GM18909 (cell line): ENCODE results near the gene PFDN2.
A peak's percentile ranks its signal among the peaks of the same experiment; 100 is the strongest.

ENCODE experiments used
- ATAC-seq: cut with Tn5 transposase; IDR thresholded peaks from one replicate; pipeline ENCODE4 v1.9.1; 2021; ENCODE audit warnings: mild to moderate bottlenecking; ENCODE audit not compliant: unreplicated experiment, poor library complexity

The PFDN2 gene

DNA sequence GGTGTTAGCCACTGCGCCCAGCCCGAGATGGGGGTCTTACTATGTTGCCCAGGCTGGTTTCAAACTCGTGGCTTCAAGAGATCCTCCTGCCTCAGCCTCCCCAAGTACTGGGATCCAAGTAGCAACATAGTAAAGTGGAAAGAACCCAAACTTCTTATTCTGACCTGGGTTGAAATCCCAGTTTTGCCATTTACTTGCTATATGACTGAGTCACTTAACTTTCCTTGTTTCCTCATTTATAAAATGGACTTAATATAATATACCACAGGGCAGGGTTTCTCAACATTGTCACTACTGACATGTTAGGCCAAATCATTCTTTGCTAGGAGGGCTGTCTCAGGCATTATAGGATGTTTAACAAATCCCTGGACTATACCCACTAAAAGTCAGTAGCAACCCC lies 6.7 kb downstream of the PFDN2 start:
- ATAC-seq: no peak

DNA sequence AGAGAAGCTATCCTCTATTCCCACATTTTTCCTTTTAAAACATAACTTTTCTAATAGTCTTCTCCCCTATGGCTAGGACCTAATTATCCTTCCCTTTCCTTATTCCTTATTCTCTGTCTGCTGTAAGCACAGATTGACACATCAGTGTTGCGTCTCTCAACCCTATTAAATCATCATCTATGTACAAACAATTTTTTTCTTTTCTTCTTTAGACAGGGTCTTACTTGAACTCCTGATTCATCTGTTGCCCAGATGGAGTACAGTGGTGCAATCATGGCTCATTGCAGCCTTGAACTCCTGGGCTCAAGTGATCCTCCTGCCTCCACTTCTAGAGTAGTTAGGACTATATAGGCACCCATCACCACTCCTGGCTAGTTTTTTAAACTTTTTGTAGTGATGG lies 11.4 kb downstream of the PFDN2 start:
- no peak for ATAC-seq

DNA sequence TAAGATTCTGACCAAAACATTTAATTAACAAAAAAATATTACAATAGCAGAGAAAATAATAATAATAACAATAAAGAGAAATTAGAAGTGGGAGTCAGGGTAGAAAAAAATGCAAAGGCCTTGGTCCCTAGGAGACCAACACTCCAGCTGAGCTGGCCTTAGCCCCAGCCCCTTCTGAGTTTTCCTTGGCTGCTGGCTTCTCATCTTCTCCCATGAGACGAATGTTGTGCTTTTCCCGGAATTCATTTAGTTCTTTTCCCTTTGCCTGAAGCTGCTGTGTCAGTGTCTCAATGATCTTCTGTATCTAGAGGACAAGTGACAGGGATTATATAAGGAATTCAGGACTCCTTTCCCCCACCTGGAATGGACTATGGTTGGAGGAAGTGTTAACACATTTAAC lies 17.3 kb downstream of the PFDN2 start:
- ATAC-seq: no peak

DNA sequence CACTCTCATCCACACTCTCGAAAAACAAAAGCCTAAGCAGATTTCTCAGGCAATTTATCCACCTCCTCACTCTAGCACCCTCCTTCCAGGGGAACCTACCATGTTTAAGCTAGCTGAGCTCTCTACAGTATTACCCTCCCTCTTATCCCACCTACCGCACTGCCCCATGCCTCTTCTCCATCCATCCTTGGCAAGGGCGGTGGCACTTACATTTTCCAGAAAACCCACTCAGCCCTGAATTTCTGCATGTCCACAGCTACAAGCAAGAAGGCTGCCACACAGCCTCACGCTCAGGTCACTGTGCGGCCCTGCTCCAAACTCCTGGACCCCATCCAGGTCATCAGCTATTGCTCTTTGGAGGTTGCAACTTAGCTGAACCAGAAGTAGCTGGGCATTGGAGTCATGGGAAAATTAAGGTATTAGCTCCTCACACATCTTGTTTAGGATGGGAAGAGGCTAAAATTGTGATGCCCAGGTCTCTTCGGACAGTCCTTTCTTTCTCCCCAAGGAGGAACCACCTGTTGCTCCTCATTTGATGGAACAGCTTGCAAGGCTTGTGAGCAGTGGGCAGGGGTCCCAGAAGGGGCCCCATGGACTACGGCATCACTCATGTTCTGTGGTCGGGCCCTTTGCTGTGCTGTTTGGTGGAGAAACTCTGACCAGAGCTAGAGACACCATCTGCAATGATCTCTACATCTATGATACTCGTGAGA lies 18.6 kb downstream of the PFDN2 start:
- ATAC-seq: no peak

DNA sequence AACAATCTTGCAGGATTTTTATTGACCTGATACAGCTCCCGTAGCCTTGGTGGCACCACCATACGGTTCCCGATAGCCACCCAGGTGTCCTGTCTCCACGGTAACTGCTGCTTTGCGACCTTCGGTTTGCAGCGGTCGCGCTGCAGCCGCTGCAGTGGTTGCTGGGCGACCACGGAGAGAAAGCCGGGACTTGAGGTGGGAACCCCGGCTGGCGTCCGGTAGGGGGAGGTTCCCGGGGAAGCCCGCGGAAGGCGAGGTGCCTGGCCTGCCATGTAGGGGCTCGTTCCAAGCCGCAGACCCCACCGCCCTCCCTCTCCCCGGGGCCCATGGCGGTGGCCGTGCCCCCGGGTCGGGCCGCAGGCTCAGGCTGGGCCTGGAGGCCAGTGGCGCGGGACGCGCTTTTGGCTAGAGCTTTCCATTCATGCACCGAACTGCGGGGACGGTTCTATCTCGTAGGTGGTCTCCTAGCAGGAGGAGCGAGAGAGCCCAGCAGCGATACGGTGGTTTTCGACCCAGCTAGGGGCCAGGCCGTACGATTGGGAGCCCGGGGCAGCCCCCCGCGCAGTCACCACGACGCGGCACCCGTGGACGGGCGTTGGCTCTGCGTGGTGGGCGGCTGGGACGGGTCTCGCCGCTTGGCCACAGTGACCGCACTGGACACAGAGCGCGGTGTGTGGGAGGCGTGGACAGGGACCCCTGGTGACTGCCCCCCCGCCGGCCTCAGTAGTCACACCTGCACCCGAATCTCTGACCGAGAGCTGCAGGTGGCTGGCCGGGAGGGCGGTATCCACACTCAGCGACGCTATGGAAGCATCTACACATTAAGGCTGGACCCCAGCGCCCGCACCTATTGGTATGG lies 19.4 kb downstream of the PFDN2 start, which contains the start of gene KLHDC9:
KLHDC9 (plus strand) TSS at position 152 of the 859 bp plus-strand sequence; CDS start at position 327, 175 bp downstream.
- peak; percentile 70 for ATAC-seq

DNA sequence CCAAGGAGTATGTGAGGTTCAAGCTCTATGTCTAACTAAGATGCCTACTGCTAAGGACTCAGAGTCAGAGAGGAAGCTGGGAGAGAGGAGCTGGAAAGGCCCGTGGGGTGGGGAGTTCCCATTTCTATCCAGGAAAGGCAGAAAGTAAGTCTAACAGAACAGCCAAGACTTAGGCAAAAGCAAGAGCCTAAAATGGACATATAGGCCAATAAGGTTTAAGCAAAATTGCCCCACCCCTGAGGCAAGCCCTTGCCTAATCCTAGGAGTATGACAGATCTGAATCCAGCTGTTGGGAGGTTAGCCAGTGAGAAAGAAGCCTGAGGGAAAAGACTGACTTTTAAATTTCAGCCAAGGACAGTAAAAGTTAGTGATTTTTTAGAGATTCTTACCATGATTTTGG lies 21.3 kb downstream of the PFDN2 start:
- no peak for ATAC-seq

DNA sequence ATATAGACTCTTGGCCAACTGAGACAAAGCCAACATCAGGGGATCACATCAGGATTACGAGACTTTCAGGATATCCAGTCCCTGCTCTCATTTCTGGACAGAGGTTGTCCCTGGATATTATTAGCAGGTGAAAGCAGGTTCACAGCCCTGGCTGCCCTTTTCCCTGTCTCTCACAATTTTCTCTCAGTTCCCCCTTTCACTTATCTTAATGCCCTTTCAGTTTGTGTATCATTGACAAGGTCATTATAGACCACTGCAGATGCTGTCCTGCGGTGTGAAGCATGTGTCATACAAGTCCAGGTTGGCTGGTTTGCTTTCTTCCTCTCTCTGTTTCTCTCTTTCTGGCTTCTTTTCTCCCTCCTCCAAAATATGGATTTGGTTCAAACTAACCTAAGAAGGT lies 21.8 kb downstream of the PFDN2 start:
- ATAC-seq: peak; percentile 56

DNA sequence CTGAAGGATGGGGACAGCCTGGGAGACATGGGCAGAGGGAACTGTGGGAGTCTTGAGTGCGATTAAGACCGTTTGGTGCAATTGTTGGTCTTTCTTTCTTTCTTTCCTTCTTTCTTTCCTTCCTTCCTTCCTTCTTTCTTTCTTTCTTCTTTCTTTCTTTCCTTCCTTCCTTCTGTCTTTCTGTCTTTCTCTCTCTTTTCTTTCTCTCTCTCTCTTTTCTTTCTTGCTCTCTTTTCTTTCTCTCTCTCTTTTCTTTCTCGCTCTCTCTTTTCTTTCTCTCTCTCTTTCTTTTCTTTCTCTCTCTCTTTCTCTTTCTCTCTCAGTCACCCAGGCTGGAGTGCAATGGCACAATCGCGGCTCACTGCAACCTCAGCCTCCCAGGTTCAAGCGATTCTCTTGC lies 22.6 kb downstream of the PFDN2 start:
- no peak for ATAC-seq

DNA sequence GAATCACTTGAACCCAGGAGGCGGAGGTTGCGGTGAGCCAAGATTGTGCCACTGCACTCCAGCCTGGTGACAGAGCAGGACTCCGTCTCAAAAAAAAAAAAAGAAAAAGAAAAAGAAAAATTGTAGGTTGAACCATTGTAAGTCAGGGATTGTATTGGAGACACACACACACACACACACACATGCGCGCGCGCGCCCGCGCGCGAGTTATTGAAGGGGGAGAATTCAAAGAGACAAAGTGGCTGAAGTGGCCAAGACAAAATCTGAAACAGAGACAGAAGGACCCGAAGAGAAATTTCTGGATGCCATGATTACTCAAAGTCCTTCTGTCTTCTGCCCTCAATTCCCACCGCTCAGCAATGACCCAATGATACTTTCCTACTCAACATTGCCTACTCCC lies 23.4 kb downstream of the PFDN2 start:
- no peak for ATAC-seq

DNA sequence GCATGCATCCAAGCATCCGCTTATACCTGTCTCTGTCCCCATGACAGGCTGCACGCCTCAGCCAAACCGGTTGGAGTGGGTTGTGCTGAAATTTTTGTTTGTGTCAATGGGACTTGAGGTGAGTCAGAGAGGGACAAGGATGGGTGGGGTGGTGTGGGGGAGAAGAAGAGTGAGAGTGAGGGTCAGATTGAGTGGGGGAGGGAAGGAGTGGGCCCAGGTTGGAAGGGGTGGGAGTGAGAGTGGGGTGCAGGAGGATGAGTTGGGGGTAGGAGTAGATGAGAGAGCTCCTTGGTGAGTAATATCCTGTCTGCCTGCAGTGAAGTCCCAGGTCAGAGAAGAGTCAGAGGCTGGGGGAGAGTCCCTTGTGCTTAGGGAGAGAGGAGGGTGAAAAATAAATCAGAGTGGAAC lies 25.2 kb downstream of the PFDN2 start:
- no peak for ATAC-seq

DNA sequence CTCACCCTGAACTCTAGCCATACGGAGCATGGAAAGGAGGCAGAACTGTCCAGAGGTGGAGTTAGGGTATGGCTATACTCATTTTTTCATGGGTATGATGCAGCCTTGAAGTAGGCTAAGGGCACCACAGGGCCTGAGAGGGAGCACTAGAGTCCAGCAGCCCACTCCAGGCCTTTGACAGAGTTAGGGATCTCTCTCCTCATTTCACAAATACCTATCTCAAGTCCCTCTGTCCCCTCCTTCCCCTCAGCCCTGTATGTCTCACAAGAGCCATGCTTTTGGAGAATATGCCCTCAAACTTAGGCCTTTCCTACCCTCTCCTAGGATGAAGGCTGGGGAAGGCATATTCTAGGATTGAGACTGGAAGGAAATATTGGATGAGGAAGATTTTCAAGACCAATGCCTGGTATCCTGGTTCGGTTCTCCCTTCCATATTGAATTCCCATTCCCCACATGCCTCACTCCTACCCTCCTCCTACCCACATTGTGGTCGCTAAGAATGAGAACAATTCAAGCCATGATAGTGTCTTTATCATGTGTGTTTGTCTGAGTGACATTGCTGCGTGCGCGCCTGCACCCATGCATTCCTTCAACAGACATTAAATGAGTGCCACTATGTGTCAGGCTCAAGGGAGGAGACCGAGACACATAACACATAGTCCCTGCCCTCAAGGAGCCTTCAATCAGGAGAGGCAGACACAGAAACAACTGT lies 25.9 kb downstream of the PFDN2 start:
- ATAC-seq: no peak

DNA sequence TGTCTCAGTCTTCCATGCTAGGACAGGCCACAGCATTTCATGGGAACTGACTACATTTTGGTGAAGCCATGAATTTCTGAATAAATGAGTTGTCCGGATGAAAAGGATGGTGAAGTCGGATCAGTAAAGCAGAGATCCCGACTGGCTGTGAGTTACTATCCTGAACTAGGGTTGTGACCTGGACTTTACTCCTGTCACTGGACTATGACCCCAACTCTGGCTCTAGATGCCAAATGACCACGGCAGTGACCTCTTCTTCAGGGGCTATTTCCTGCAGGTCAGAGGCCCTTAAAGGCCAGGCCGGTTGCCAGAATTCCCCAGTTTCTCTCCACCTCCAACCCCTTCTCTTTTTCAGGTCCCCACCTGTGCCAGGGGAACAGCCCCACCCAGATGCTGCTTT lies 26.7 kb downstream of the PFDN2 start:
- ATAC-seq: no peak

DNA sequence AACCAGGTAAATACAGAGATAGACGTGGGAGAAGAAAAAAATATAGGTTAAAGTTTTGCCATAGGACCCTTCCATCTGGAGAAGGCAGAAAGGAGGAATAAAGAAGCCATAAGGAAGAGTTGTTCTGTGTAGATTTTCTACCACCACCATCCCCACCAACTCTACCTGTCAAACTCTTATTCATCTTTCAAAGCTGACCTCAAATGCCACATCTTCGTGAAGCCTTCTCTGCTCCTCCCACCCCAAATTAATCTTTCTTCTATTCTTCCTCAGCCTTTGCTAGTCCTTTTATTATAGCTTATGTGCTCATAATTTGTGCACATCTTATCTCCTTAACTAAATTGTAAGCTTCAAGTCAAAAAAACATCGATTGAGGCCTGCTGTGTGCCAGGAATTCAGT lies 27.2 kb downstream of the PFDN2 start:
- ATAC-seq: no peak

DNA sequence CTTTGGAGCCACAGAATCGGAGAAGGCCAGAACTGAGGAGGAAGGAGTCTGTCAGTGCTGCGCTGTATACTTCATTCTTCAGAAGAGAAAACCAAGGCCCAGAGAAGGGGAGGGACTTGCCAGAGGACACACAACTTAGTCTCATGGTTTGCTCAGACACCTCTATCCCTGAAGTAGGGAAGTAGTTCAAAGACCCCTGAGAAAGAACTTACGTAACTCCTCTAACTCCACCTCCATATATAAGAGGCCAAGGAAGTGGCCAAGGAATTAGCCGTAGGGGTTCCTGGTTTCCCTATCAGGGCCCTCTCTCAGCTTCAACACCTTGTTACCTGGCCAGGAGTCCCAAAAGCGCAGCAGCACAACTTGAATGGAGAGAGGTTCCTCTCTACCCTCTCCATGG lies 27.9 kb downstream of the PFDN2 start:
- no peak for ATAC-seq

DNA sequence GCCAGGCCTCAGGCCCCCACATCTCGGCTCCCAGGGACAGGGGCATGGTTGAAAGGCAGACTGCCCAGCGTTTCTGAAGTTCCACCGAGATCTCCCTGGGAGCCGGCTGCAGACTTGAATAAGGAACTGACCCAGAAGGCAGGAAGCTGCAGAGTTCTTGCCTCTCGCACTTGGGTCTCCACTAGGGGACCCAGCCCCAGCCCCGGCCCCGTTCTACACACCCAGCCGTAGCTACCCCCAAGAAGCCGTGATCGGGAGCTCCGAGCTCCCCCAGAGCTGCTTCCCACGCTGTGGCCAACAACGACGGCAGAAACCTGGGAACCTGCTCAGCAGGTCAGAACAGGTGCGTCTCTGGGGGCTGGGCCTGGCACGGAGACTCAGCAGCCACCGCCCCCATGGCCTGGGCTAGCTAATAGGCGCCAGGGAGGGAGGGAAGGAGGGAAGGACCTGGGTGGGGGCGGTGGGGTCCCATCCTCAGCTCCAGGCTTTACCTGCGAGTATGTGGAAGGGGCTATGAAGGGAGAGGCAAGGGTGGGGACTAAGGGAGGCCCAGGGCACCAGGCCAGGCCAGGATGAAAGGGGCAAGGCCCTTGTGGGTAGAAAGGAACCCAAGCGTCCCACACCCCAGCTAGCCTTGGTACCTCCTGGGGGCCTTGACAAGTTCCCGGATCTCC lies 28.4 kb downstream of the PFDN2 start, which contains the start of gene NECTIN4:
NECTIN4 (minus strand) TSS at position 308 of the 674 bp plus-strand sequence; CDS start at position 46, 262 bp downstream.
- ATAC-seq: no peak

DNA sequence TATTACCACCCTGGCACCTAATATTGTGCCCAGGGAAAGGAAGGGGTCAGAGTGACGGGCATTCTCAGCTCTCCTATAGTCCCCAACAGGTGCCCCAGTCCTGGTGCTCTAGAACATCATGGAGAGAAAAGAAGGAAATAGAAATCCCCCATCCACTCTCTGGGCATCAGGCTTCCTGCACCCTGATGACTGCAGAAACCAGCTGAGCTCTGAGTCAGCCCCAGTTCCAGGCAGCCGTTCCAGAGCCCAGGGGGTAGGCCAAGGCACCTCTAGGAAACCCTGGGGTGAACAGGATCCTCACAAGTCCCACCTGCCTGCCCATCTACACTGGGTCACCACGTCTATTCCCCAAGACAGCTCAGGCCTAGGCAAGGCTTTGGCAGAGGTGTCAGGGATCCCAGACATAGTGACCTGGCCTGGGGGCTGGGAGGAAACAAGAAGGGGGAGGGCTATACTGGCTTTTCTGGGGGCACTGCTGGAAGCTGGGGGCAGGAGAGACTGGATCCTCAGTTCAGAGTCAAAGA lies 29.2 kb downstream of the PFDN2 start:
- ATAC-seq: no peak

DNA sequence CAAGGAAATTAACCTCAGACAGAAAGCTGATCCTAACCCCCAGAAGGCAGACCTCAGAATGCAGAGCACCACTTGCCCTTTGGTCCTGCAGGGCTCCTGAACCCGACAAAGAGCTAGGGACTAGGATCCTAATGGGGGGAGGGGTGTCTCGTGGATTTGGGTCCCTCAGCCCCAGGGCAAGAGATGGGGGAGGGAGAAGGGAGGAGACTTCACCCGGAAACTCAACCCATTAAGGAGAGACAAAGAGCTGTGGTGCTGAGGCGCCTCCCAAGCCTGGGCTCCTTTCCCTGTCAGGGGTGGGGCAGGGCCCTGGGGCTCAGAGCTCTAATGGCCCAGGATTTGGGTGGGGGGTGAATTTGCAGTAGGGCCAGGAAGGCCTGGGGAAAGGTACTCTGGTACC lies 31.4 kb downstream of the PFDN2 start:
- no peak for ATAC-seq

DNA sequence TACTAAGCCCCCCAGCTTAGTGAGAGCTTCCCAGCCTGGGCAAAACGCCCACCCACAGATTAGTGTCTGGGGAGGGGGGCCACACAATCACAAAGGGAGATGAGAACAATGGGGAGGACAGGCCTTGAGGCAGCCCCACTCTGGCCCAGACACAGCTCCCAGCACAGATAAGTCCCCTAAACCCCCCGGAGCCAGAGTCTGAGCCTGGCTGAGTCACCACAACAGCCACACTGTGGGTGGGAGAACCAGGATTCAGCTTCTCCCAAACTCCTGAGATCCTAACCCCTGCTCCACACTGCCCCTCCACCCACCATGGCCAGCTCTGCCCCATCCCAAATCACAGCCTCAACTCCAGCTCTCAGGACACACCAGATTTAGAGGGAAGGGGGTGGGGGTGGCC lies 32.7 kb downstream of the PFDN2 start:
- no peak for ATAC-seq

DNA sequence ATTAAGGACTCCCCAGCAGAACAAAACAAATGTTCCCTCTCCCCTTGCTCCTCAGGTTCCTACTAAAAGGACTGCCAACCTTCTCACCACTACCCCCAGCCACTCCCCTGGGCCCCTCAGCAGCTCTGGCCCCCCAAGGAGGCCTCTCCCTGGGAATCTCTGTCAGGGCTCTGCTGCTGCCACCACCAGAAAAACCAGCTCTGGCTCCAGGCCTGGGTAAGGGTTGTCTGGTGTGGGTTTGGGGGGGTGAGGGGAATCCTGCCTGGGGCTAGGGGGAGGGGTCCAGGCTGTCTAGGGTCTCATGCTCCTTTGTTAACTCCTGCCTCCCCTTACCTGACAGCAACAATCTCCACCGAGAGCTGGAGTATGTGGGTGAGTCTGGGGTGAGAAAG lies 33.2 kb downstream of the PFDN2 start:
- ATAC-seq: no peak
